ENCODE results near the gene ZNF732.
"Not testable (repeated sequence)": the region's sequence is repeated elsewhere in the genome, so short reads cannot be mapped to it uniquely, and the experiment has no call there.

ZNF732 gene

DNA sequence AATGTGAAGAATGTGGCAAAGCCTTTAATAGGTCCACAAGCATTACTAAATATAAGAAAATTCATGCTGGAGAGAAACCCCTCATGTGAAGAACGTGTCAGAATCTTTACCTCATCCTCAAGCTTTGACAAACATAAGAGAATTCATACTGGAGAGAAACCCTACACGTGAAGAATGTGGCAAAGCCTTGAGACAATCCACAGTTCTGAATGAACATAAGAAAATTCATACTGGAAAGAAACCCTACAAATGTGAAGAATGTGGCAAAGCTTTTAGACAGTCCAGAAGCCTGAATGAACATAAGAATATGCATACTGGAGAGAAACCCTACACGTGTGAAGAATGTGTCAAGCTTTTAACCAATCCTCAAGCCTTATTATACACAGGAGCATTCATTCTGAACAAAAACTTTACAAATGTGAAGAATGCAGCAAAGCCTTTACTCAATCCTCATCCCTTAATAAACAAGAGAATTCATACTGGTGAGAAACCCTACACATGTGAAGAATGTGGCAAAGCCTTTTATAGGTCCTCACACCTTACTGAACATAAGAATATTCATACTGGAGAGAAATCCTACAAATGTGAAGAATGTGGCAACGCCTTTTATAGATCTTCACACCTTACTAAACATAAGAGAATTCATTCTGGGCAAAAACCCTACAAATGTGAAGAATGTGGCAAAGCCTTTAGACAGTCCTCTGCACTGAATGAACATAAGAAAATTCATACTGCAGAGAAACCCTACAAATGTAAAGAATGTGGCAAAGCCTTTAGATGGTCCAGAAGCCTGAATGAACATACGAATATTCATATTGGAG is 51.1 kb downstream of the ZNF732 start:
- DNase-seq, result no peak

DNA sequence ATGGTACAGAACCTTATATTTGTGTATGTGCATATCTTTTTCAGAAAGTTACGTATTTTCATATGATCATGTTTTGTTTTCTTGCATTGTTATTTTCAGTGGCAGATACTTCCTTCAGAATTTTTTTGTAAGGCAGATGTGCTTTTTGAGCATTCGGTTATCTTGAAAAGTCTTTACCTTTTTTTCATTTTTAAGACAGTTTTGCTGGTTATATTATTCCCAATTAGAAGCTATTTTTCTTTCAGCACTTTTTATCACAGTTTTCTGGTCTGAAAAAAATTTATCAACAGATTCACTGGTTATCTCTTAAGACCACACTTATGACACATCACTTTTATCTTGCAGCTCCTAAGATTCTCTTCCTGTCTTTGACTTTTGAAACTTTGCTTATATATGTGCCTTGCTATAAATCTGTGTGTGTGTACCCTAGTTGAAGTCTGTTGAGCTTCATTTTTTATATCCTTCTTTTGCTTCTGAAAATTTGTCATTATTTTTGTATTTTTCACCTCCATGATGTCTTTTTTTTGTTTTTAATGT is 53.1 kb downstream of the ZNF732 start:
- no peak for DNase-seq

DNA sequence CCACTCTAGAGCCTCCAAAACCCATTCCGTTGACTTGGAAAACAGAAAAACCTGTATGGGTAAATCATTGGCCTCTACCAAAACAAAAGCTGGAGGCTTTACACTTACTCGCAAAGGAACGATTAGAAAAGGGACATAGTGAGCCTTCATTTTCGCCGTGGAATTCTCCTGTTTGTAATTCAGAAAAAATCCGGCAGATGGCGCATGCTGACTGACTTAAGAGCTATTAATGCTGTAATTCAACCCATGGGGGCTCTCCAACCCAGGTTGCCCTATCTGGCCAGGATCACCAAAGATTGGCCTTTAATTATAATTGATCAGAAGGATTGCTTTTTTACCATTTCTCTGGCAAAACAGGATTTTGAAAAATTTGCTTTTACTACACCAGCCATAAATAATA is 60.8 kb downstream of the ZNF732 start:
- DNase-seq, result no peak

DNA sequence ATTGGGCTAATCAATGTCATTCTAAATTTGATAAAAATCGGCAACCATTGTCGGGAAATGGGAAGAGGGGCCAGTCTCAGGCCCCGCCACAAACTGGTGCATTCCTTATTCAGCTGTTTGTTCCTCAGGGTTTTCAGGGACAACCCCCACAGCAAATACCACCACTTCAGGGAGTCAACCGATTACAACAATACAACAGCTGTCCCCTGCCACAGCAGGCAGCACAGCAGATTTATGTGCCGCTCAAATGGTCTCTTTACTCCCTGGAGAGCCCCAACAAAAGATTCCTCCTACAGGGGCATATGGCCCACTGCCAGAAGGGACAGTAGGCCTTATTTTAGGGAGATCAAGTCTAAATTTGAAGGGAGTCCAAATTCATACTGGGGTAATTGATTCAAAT is 61.8 kb downstream of the ZNF732 start:
- no peak for DNase-seq

DNA sequence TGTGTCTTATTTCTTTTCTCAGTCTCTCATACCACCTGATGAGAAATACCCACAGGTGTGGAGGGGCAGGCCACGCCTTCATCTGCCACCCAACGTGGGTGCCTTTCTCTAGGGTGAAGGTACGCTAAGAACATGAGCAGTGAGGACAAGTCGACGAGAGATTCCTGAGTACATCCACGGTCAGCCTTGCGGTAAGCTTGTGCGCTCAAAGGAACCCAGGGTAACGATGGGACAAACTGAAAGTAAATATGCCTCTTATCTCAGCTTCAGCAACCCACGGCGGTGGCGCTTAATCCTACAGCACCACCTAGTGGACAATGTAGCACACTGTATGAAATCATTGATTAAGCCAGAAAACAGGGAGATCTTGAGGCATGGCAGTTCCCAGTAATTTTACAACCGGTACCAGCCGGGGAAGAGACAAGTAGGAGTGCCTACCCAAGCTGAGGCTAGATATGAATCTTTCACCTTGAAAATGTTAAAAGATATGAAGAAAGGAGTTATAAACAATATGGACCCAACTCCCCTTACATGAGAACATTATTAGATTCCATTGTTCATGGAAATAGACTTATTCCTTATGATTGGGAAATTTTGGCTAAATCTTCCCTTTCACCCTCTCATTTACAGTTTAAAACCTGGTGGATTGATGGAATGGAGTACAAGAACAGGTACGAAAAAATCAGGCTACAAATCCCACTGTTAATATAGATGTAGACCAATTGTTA is 63.0 kb downstream of the ZNF732 start:
- no peak for DNase-seq

DNA sequence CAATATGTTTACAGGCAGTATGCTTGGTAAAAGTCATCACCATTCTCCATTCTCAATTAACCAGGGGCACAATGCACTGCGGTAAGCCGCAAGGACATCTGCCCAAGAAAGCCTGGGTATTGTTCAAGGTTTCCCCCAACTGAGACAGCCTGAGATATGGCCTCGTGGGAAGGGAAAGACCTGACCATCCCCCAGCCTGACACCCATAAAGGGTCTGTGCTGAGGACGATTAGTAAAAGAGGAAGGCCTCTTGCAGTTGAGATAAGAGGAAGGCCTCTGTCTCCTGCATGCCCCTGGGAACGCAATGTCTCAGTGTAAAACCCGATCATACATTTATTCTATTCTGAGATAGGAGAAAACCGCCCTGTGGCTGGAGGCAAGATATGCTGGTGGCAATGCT is 63.9 kb downstream of the ZNF732 start:
- DNase-seq, result not testable (repeated sequence)

DNA sequence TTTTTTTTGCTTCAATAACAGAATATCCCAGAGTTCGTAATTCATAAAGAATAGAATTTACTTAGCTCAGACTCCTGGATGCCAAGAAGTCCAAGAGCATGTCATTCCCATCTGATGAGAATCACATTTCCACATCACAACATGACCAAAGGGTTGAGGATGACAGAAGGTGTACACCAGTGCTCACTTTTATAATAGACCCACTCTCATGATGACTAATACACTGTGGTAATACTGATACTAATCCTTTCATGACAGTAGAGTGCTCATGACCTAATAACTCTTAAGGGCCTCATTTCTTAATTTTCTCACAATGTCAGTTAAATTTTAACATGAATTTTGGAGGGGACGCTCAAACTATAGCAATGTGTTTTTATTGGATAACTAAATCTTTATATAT is 69.2 kb downstream of the ZNF732 start:
- DNase-seq, result no peak

DNA sequence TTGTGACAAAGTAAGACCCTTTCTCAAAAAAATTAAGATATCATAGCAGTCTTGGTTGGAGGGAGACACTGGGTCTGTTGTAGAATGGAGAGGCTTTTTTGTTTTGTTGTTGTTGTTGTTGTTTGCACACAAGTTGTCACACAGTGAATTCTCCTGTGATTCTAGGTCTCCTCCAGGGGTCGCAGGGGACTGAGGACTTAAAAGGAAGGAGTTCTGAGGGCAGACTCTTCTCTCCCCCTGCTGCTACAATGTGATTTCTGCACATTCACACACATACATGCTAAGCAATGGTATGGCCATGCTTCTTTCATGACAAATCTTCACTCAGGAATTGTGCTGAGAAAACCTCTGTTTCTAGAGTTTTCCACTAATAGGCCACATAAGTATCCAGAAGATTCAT is 71.1 kb downstream of the ZNF732 start:
- no peak for DNase-seq

DNA sequence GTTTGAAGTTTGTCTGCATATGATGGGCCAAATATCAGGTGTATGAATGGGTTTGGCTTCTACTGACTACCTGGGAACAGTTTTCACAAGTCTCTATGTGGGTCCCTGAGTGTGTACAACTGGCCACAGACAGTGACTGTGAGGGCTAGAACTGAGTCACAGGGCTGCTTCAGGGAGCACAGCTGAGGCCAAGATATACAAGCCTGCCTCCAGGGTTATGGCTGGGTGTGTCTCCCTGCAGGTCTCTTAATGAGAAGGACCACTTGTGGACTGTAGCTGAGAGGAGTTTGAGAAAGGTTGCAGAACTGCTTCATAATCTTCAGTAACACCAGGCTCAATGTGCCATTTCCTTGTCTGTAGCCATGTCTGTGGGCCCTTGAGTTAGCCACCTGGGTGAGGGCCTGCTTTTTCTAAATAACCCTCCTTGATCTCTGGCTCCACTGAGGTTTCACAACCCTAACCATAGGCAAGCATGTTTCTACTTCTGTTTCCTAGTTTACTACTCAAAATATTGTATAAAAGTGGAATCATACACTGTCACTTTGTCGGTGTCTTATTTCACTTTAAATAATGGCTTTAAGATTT is 81.3 kb downstream of the ZNF732 start:
- no peak for DNase-seq
